ENCODE measurements around the gene PLCL2. TPM values are rescaled to one million over a fixed set of nuclear protein-coding genes. Genes with fewer than 3 reads are reported as not detected.

The PLCL2 gene
- total and polyA plus RNA-seq, 2 donors (not counting 3 experiments of a cell fraction or from before 2014, with no cell fraction given): 2.3 to 10.7 TPM

GRCh38 chr3:17132286-17133115 lies 247.7 kb downstream of the PLCL2 start:
- H3K36me3 ChIP-seq (ENCODE audit: control insufficient read depth in 2 of 2, extremely low read depth in 1 of 2, insufficient read depth in 2 of 2, low read length in 2 of 2): no peaks in the 10 kb centered on the region
- FAIRE-seq (no peak), DNase-seq (ENCODE audit: low read depth, low spot score) (no peak)
- ChIA-PET CTCF (no interaction called here), POLR2A (no interaction called here)
- BruUV-seq (replicated peaks): no TSS peak
- no peak overlapping the region for H3K9ac ChIP-seq (replicated peaks; ENCODE audit: extremely low read depth, insufficient read depth, low read length)
- no peak overlapping the region for H3K4me3 ChIP-seq (replicated peaks in 1 of 3; ENCODE audit: insufficient read depth in 1 of 3, low read depth in 1 of 3, low read length in 3 of 3)
- H3K4me2 ChIP-seq (ENCODE audit: insufficient read depth, low read length): no peak overlapping the region
- no peak overlapping the region for H3K27ac ChIP-seq (ENCODE audit: insufficient read depth, low read depth, low read length)
- H2AFZ ChIP-seq (ENCODE audit: low read depth, low read length): no peak overlapping the region
- H3K79me2 ChIP-seq (ENCODE audit: control insufficient read depth, insufficient read depth, low read length): no peaks in the 10 kb centered on the region
- H4K20me1 ChIP-seq (replicated peaks; ENCODE audit: control insufficient read depth, extremely low read depth, insufficient read depth, low read length): no peaks in the 10 kb centered on the region
- no peak for TF ChIP-seq POLR2AphosphoS5 (IDR thresholded peaks at IDR 0.05; ENCODE audit: insufficient read depth, low read depth, low read length)
- no peak for TF ChIP-seq GATA2 (IDR thresholded peaks at IDR 0.05; ENCODE audit: insufficient read depth, insufficient read length, low read depth, low read length)
- TF ChIP-seq, protein P1, sequence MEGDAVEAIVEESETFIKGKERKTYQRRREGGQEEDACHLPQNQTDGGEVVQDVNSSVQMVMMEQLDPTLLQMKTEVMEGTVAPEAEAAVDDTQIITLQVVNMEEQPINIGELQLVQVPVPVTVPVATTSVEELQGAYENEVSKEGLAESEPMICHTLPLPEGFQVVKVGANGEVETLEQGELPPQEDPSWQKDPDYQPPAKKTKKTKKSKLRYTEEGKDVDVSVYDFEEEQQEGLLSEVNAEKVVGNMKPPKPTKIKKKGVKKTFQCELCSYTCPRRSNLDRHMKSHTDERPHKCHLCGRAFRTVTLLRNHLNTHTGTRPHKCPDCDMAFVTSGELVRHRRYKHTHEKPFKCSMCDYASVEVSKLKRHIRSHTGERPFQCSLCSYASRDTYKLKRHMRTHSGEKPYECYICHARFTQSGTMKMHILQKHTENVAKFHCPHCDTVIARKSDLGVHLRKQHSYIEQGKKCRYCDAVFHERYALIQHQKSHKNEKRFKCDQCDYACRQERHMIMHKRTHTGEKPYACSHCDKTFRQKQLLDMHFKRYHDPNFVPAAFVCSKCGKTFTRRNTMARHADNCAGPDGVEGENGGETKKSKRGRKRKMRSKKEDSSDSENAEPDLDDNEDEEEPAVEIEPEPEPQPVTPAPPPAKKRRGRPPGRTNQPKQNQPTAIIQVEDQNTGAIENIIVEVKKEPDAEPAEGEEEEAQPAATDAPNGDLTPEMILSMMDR (IDR thresholded peaks at IDR 0.05; ENCODE audit: extremely low read depth in 1 of 2, insufficient read depth in 1 of 2, low read depth in 1 of 2, low read length in 2 of 2): no peak
- TF ChIP-seq MAX (IDR thresholded peaks at IDR 0.05; ENCODE audit: insufficient read depth, insufficient read length): no peak
- TF ChIP-seq FOS (IDR thresholded peaks at IDR 0.05; ENCODE audit: borderline replicate concordance, insufficient read depth, low read length): no peak
- H3K27me3 ChIP-seq (ENCODE audit: control insufficient read depth in 2 of 2, insufficient read depth in 2 of 2, low read length in 2 of 2): no peaks in the 10 kb centered on the region
- no peaks in the 10 kb centered on the region for H3K9me3 ChIP-seq (replicated peaks; ENCODE audit: control insufficient read depth, insufficient read depth, low read length)
- no peaks in the 10 kb centered on the region for H3K4me1 ChIP-seq (ENCODE audit: control insufficient read depth, extremely low read depth, insufficient read depth, low read length)
- dilution Hi-C loops (cut with MboI; ENCODE audit: extremely low pct_ligation_motif_present, low sequenced_read_pairs): no loop called here
- intact Hi-C loops (cut with micrococcal nuclease): no loop called here
- no peaks in the 10 kb centered on the region for H3K9me1 ChIP-seq (replicated peaks; ENCODE audit: control insufficient read depth, extremely low read depth, insufficient read depth, low read length)
